ENCODE data around the gene PHF21B.

The PHF21B gene

DNA sequence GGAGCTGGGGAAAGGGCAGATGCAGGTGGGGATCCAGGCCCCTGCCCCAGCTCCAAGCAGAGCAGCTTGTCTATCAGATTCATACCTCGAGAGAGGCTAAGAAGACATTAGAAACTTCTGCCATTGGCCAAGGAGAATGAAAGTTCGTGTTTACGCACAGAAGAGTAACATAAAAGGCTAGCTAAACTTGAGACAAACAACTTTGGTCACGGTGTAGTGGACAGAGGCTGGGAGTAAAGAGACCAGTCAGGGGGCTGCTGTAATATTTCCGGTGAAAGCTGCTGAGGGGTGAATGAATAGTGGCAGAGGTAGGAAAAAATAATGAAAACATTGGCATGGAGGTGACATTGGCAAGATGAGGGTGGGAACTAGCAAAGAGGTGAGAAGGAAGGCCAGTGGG lies 22.9 kb downstream of the PHF21B start:
- H3K4me3 ChIP-seq (ENCODE audit: low read depth, low read length): no peak overlapping the region
- TF ChIP-seq, protein P1, sequence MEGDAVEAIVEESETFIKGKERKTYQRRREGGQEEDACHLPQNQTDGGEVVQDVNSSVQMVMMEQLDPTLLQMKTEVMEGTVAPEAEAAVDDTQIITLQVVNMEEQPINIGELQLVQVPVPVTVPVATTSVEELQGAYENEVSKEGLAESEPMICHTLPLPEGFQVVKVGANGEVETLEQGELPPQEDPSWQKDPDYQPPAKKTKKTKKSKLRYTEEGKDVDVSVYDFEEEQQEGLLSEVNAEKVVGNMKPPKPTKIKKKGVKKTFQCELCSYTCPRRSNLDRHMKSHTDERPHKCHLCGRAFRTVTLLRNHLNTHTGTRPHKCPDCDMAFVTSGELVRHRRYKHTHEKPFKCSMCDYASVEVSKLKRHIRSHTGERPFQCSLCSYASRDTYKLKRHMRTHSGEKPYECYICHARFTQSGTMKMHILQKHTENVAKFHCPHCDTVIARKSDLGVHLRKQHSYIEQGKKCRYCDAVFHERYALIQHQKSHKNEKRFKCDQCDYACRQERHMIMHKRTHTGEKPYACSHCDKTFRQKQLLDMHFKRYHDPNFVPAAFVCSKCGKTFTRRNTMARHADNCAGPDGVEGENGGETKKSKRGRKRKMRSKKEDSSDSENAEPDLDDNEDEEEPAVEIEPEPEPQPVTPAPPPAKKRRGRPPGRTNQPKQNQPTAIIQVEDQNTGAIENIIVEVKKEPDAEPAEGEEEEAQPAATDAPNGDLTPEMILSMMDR (IDR thresholded peaks at IDR 0.05; ENCODE audit: control insufficient read depth, extremely low read depth, insufficient read depth): no peak
- no peak for DNase-seq (ENCODE audit: low read depth)

DNA sequence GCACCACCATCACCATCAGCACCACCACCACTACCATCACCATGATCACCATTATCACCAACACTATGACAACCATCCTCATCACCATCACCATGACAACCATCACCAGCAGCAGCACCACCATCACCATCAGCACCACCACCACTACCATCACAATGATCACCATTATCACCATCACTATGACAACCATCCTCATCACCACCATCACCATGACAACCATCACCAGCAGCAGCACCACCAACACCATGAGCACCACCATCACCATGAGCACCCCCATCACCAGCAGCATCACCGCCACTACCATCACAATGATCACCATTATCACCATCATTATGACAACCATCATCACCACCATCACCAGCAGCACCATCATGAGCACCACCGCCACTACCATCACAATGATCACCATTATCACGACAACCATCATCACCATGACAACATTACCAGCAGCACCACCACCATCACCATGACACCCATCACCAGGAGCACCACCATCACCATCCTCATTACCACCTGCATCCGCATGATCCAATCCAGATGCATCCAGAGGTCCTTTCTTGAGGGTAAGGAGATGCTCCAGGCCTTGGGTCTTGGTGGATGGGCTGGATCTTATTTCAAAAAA lies 23.8 kb downstream of the PHF21B start:
- no peak for DNase-seq (ENCODE audit: low read depth)
- H3K4me3 ChIP-seq (ENCODE audit: low read depth, low read length): no peak overlapping the region
- TF ChIP-seq, protein P1 (IDR thresholded peaks at IDR 0.05; ENCODE audit: control insufficient read depth, extremely low read depth, insufficient read depth): no peak

DNA sequence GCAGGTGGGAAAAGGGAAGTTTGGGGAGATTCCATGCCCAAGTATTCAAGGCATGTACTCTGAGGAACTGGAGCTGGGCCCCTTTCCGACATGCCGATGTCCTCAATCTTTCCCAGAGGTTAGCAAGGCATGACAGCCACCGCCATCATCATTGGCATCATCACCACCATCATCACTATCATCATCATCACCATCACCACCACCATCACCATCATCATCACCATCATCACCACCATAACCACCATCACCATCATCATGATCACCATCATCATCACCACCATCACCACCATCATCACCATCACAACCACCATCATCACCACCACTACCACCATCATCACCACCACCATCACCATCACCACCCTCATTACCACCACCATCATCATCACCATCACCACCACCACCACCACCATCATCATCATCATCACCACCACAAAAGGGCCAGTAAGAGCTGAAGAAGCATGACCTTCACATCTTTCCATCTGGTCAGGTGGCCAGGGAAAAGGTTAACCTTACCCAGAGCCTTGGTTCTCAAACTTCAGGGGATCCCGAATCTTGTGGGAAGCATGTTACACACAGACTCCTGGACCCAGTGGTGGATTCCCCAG lies 25.8 kb downstream of the PHF21B start:
- TF ChIP-seq, protein P1 (IDR thresholded peaks at IDR 0.05; ENCODE audit: control insufficient read depth, extremely low read depth, insufficient read depth): no peak
- H3K4me3 ChIP-seq (ENCODE audit: low read depth, low read length): no peak overlapping the region
- no peak for DNase-seq (ENCODE audit: low read depth)

DNA sequence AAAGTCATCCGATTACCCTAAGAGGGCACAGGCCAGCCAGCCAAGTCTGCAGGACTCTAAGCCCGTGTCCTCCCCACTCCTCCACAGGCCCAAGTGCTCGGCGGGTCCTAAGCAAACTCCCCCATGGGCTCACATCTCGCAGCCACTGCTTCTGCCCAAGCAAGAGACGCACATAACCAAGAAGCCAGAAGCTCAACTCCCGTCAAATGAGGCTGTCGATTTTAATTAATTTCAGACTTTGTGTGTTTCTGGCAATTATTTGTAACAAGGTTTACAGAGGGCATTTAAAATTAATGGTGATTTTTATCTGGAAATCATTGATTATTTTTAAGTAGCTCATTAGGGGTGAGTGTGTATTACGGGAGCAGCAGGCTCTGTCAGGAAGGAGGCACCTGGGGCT lies 27.4 kb downstream of the PHF21B start:
- H3K4me3 ChIP-seq (ENCODE audit: low read depth, low read length): no peak overlapping the region
- TF ChIP-seq, protein P1 (IDR thresholded peaks at IDR 0.05; ENCODE audit: control insufficient read depth, extremely low read depth, insufficient read depth): no peak

DNA sequence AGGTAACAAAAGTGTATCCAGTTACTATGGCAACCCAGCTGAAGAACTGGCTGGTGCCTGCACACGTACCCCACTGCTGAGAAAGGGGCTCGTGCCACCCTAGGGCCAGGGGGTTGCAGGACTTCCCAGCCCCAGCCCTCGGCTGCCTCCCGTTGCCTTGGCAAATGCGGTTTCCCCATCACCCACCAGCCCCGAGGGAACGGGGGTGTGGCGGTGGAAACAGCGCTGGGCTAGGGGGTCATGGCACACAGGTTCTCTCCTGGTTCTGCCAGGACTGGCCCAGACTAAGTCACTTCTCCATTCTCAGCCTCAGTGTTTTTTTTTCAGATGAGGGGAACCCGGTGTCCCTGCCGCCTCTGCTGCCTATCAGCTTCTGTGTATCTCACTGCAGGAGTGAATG lies 27.9 kb downstream of the PHF21B start:
- no peak for DNase-seq (ENCODE audit: low read depth)
- no peak overlapping the region for H3K4me3 ChIP-seq (ENCODE audit: low read depth, low read length)
- TF ChIP-seq, protein P1 (IDR thresholded peaks at IDR 0.05; ENCODE audit: control insufficient read depth, extremely low read depth, insufficient read depth): no peak

More for the DNA sequence above, 27.4 kb downstream of the PHF21B start:
- no peak for DNase-seq (ENCODE audit: low read depth)

DNA sequence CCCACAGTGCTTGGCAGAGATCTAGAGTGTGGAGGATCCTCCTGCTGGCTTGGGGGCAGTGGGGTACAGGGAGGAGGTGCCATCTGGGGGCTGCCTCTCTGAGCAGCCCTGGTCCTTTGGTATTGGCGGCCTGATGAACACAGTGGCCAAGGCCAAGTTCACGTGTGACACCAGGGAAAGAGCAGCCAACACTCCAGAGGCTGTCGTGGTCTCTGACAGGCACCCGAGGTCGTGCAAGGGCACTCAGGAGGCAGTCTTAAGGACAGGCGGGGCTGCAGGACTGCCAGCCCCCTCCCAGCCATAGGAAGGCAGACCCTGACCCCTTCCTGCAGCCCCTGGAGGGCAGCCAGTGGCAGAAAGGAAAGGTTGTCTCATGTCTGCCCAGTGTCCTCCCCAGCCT lies 30.7 kb downstream of the PHF21B start:
- H3K4me3 ChIP-seq (ENCODE audit: low read depth, low read length): no peak overlapping the region
- TF ChIP-seq, protein P1 (IDR thresholded peaks at IDR 0.05; ENCODE audit: control insufficient read depth, extremely low read depth, insufficient read depth): no peak
- no peak for DNase-seq (ENCODE audit: low read depth)
